DND-41 (cell line): ENCODE data around the gene ITGA8.

Experiments used
- CTCF ChIP-seq: IDR thresholded peaks from 2 replicates; pipeline ENCODE4 v1.5.1; 2012; ENCODE audit warnings: borderline replicate concordance, low read length, moderate library complexity, mild to moderate bottlenecking; ENCODE audit not compliant: poor library complexity, severe bottlenecking; ENCODE audit errors: extremely low read depth
- EZH2 ChIP-seq: IDR thresholded peaks from 3 replicates; pipeline ENCODE4 v1.6.1; 2012; ENCODE audit warnings: borderline replicate concordance, low read depth, mild to moderate bottlenecking, moderate library complexity, low read length, inconsistent platforms; ENCODE audit not compliant: severe bottlenecking

- no peak for TF ChIP-seq CTCF
- TF ChIP-seq EZH2, result no peak
Measured at GRCh38 chr10:15724683-15725082, 5.0 kb upstream of the ITGA8 start.
